ENCODE measurements around the gene ANKRD13D.

The ANKRD13D gene

GRCh38 chr11:67275606-67276409, 13.3 kb upstream of the ANKRD13D start:
- no peak for DNase-seq

GRCh38 chr11:67276781-67277230, 12.3 kb upstream of the ANKRD13D start:
- no peak for DNase-seq

GRCh38 chr11:67277231-67277961, 11.7 kb upstream of the ANKRD13D start:
- peak; percentile 79 to 83 for DNase-seq

- no peak for DNase-seq
Measured at GRCh38 chr11:67278135-67278938, 10.8 kb upstream of the ANKRD13D start.

- DNase-seq = no peak
Measured at GRCh38 chr11:67278939-67279588, 10.0 kb upstream of the ANKRD13D start.

- no peak for DNase-seq
Measured at GRCh38 chr11:67279589-67280340, 9.3 kb upstream of the ANKRD13D start.

GRCh38 chr11:67280341-67280787, 8.7 kb upstream of the ANKRD13D start:
- no peak for DNase-seq

GRCh38 chr11:67280788-67281551, 8.1 kb upstream of the ANKRD13D start:
- DNase-seq = no peak

GRCh38 chr11:67281552-67282150, 7.5 kb upstream of the ANKRD13D start:
- no peak for DNase-seq

- DNase-seq = no peak
Measured at GRCh38 chr11:67282155-67282875, 6.8 kb upstream of the ANKRD13D start.

- DNase-seq = no peak
Measured at GRCh38 chr11:67282876-67283371, 6.2 kb upstream of the ANKRD13D start.

GRCh38 chr11:67283481-67283963, 5.6 kb upstream of the ANKRD13D start:
- no peak for DNase-seq

- no peak for DNase-seq
Measured at GRCh38 chr11:67284811-67285540, 4.1 kb upstream of the ANKRD13D start.

- DNase-seq = no peak
Measured at GRCh38 chr11:67285541-67286498, 3.3 kb upstream of the ANKRD13D start.

GRCh38 chr11:67286621-67287333, 2.3 kb upstream of the ANKRD13D start:
- DNase-seq = no peak

GRCh38 chr11:67287355-67288197, 1.5 kb upstream of the ANKRD13D start:
- DNase-seq = no peak

Measured in activated CD4-positive, alpha-beta T cell treated with anti-CD3 and anti-CD28 coated beads, Interleukin-2, amount 50 U/mL, for 4 hours (primary cell).